HG03442 (cell line): ENCODE measurements around the gene ANKRD22.

ENCODE experiments used
- ATAC-seq: cut with Tn5 transposase; IDR thresholded peaks from one replicate; pipeline ENCODE4 v1.9.1; 2021; ENCODE audit warnings: mild to moderate bottlenecking, moderate library complexity; ENCODE audit not compliant: unreplicated experiment

The ANKRD22 gene

GRCh38 chr10:88803641-88804040 is 48.0 kb downstream of the ANKRD22 start:
- no peak for ATAC-seq

- ATAC-seq, result no peak
Measured at GRCh38 chr10:88802523-88803285, 48.9 kb downstream of the ANKRD22 start, which contains the start of gene LIPM. Gene LIPM (plus strand): TSS chr10:88802730. CDS start chr10:88802897, 167 bp downstream.

- no peak for ATAC-seq
Measured at GRCh38 chr10:88800152-88801125, 51.2 kb downstream of the ANKRD22 start.

- ATAC-seq, result no peak
Measured at GRCh38 chr10:88794731-88795130, 56.9 kb downstream of the ANKRD22 start.

- ATAC-seq, result no peak
Measured at GRCh38 chr10:88793712-88794299, 57.8 kb downstream of the ANKRD22 start.

GRCh38 chr10:88792661-88793060 is 59.0 kb downstream of the ANKRD22 start:
- ATAC-seq, result no peak

GRCh38 chr10:88791924-88792323 is 59.7 kb downstream of the ANKRD22 start:
- no peak for ATAC-seq

GRCh38 chr10:88788924-88789323 is 62.7 kb downstream of the ANKRD22 start:
- no peak for ATAC-seq

GRCh38 chr10:88787463-88787862 is 64.2 kb downstream of the ANKRD22 start:
- no peak for ATAC-seq

- no peak for ATAC-seq
Measured at GRCh38 chr10:88786032-88786770, 65.4 kb downstream of the ANKRD22 start.

- no peak for ATAC-seq
Measured at GRCh38 chr10:88783724-88784123, 67.9 kb downstream of the ANKRD22 start.

- no peak for ATAC-seq
Measured at GRCh38 chr10:88782222-88782621, 69.4 kb downstream of the ANKRD22 start.

- ATAC-seq, result no peak
Measured at GRCh38 chr10:88781206-88781605, 70.4 kb downstream of the ANKRD22 start.
